MM.1S (cell line): ENCODE measurements around the gene SMC6.

Source experiments
- DNase-seq: peaks from one replicate; pipeline ENCODE4 v3.0.0-alpha.2; 2015
- H2AFZ ChIP-seq: fragments of 300-600 bp; sonication (generic); 2 replicates; pipeline ENCODE4 v1.6.0; 2016; ENCODE audit warnings: antibody characterized with exemption, low read length
- H3F3A ChIP-seq: fragments of 300-600 bp; sonication (generic); 2 replicates; pipeline ENCODE4 v1.6.1; 2016; ENCODE audit warnings: mild to moderate bottlenecking, antibody characterized with exemption, low read length, moderate library complexity, mixed read lengths; ENCODE audit not compliant: insufficient read depth
- H3K27ac ChIP-seq: fragments of 300-600 bp; sonication (generic); 2 replicates; pipeline ENCODE4 v1.5.1; 2016; ENCODE audit warnings: mild to moderate bottlenecking, low read length
- H3K27me3 ChIP-seq: fragments of 300-600 bp; sonication (generic); replicated peaks from 2 replicates; pipeline ENCODE4 v1.6.0; 2016; ENCODE audit warnings: low read length; ENCODE audit not compliant: insufficient read depth
- H3K36me3 ChIP-seq: fragments of 300-600 bp; sonication (generic); replicated peaks from 2 replicates; pipeline ENCODE4 v1.6.1; 2016; ENCODE audit warnings: mild to moderate bottlenecking, low read length, mixed read lengths; ENCODE audit not compliant: insufficient read depth
- H3K4me1 ChIP-seq: fragments of 300-600 bp; sonication (generic); 2 replicates; pipeline ENCODE4 v1.6.1; 2016; ENCODE audit warnings: low read length, mixed read lengths
- H3K4me2 ChIP-seq: fragments of 300-600 bp; sonication (generic); 2 replicates; pipeline ENCODE4 v1.6.0; 2016; ENCODE audit warnings: low read depth, low read length
- H3K4me3 ChIP-seq: fragments of 300-600 bp; sonication (generic); 2 replicates; pipeline ENCODE4 v1.5.1; 2016; ENCODE audit warnings: low read length, mixed read lengths
- H3K79me2 ChIP-seq: fragments of 300-600 bp; sonication (generic); 2 replicates; pipeline ENCODE4 v1.6.1; 2016; ENCODE audit warnings: mixed run types, low read length, mixed read lengths
- H3K9ac ChIP-seq: fragments of 300-600 bp; sonication (generic); 2 replicates; pipeline ENCODE4 v1.6.1; 2016; ENCODE audit warnings: low read length, mixed read lengths
- H3K9me2 ChIP-seq: fragments of 300-600 bp; sonication (generic); replicated peaks from 2 replicates; pipeline ENCODE4 v1.6.1; 2016; ENCODE audit warnings: mild to moderate bottlenecking, low read length, mixed read lengths; ENCODE audit not compliant: insufficient read depth
- H3K9me3 ChIP-seq: fragments of 300-600 bp; sonication (generic); replicated peaks from 2 replicates; pipeline ENCODE4 v1.6.1; 2016; ENCODE audit warnings: mild to moderate bottlenecking, low read length, mixed read lengths; ENCODE audit not compliant: insufficient read depth
- H4K20me1 ChIP-seq: fragments of 300-600 bp; sonication (generic); 2 replicates; pipeline ENCODE4 v1.6.1; 2016; ENCODE audit warnings: mild to moderate bottlenecking, low read length, moderate library complexity, mixed read lengths; ENCODE audit not compliant: insufficient read depth
- CTCF ChIP-seq: fragments of 300-600 bp; sonication (generic); IDR thresholded peaks from 2 replicates; pipeline ENCODE4 v1.5.1; 2016; ENCODE audit warnings: antibody characterized with exemption, low read length, mixed read lengths
- EZH2 ChIP-seq: fragments of 300-600 bp; sonication (generic); optimal IDR thresholded peaks from 2 replicates; pipeline ENCODE3; 2017; ENCODE audit warnings: low read depth, mild to moderate bottlenecking, antibody characterized with exemption, low read length, mixed read lengths
- EZH2phosphoT487 ChIP-seq: fragments of 300-600 bp; sonication (generic); IDR thresholded peaks from 2 replicates; pipeline ENCODE4 v1.6.1; 2018; ENCODE audit warnings: antibody characterized with exemption, low read length

Gene SMC6

GRCh38 chr2:17690776-17691175 lies 62.8 kb downstream of the SMC6 start:
- H4K20me1 ChIP-seq = no peaks in the 10 kb centered on the region
- H3K4me2 ChIP-seq = no peak overlapping the region
- no peaks in the 10 kb centered on the region for H3K9me3 ChIP-seq
- DNase-seq = no peak
- no peak overlapping the region for H3K27ac ChIP-seq
- H3K9me2 ChIP-seq = no peaks in the 10 kb centered on the region
- no peak overlapping the region for H2AFZ ChIP-seq
- H3K4me3 ChIP-seq = no peak overlapping the region
- no peaks in the 10 kb centered on the region for H3K4me1 ChIP-seq
- H3K36me3 ChIP-seq = peaks cover 9% of the 10 kb centered on the region
- H3K9ac ChIP-seq = no peak overlapping the region
- no peaks in the 10 kb centered on the region for H3K79me2 ChIP-seq
- H3F3A ChIP-seq = no peaks in the 10 kb centered on the region
- H3K27me3 ChIP-seq = no peaks in the 10 kb centered on the region
- TF ChIP-seq CTCF (no peak), EZH2phosphoT487 (no peak), EZH2 (no peak)

GRCh38 chr2:17689010-17689409 lies 64.6 kb downstream of the SMC6 start:
- Histone ChIP-seq H3K9ac (no peak overlapping the region), H3K27ac (no peak overlapping the region), H3F3A (no peaks in the 10 kb centered on the region), H3K4me3 (no peak overlapping the region), H2AFZ (no peak overlapping the region), H3K36me3 (peaks cover 5% of the 10 kb centered on the region), H3K9me3 (no peaks in the 10 kb centered on the region), H3K79me2 (no peaks in the 10 kb centered on the region), H3K4me1 (no peaks in the 10 kb centered on the region), H3K27me3 (no peaks in the 10 kb centered on the region), H3K9me2 (no peaks in the 10 kb centered on the region), H4K20me1 (no peaks in the 10 kb centered on the region), H3K4me2 (no peak overlapping the region)
- no peak for DNase-seq
- TF ChIP-seq EZH2phosphoT487 (no peak), CTCF (no peak), EZH2 (no peak)

DNA sequence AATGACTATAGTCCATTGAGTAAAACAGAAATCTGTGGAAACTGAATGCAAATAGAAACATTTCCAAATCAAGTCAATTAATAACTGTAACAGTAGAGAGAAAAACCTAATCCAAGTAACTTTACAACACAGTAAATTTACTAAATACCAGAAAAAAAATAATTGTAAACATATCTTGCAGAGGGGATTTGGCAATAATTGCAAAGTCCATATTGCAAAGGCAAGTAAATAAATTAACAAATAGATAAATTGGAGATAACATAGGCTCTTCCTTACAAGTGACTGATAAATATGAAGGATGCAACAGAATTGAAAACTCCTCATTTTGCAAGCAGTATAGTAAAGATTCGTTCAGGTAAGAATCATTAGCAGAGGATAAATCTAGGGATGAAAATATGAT lies 65.0 kb downstream of the SMC6 start:
- Histone ChIP-seq H3K27me3 (no peaks in the 10 kb centered on the region), H3K79me2 (no peaks in the 10 kb centered on the region), H3K4me3 (no peak overlapping the region), H2AFZ (no peak overlapping the region), H3K27ac (no peak overlapping the region), H3F3A (no peaks in the 10 kb centered on the region), H4K20me1 (no peaks in the 10 kb centered on the region), H3K36me3 (peaks cover 4% of the 10 kb centered on the region; the same call in 1 of the 2 replicates), H3K9me2 (no peaks in the 10 kb centered on the region), H3K9me3 (no peaks in the 10 kb centered on the region), H3K9ac (no peak overlapping the region), H3K4me2 (no peak overlapping the region), H3K4me1 (no peaks in the 10 kb centered on the region)
- TF ChIP-seq EZH2phosphoT487 (no peak), EZH2 (no peak), CTCF (no peak)
- no peak for DNase-seq
